ENCODE data around the gene ATXN7.

DNA sequence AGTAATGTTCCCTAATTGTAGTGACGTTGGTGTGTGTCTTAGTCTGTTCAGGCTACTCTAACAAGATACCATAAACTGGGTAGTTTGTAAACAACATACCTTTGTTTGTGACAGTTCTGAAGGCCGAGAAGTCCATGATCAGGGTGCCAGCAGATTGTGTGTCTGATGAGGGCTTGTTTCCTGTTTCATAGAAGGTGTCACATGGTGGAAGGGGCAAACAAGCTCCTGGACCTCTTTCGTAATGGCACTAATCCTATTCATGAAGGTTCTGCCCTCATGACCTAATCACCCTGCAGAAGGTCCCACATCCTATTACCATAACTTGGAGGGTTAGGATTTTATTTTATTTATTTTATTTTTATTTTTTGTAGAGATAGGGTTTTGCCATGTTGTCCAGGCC is 11.1 kb downstream of the ATXN7 start:
- TF ChIP-seq POLR2AphosphoS5 (IDR thresholded peaks at IDR 0.05; ENCODE audit: low read length) = no peak
- TF ChIP-seq, protein P1, sequence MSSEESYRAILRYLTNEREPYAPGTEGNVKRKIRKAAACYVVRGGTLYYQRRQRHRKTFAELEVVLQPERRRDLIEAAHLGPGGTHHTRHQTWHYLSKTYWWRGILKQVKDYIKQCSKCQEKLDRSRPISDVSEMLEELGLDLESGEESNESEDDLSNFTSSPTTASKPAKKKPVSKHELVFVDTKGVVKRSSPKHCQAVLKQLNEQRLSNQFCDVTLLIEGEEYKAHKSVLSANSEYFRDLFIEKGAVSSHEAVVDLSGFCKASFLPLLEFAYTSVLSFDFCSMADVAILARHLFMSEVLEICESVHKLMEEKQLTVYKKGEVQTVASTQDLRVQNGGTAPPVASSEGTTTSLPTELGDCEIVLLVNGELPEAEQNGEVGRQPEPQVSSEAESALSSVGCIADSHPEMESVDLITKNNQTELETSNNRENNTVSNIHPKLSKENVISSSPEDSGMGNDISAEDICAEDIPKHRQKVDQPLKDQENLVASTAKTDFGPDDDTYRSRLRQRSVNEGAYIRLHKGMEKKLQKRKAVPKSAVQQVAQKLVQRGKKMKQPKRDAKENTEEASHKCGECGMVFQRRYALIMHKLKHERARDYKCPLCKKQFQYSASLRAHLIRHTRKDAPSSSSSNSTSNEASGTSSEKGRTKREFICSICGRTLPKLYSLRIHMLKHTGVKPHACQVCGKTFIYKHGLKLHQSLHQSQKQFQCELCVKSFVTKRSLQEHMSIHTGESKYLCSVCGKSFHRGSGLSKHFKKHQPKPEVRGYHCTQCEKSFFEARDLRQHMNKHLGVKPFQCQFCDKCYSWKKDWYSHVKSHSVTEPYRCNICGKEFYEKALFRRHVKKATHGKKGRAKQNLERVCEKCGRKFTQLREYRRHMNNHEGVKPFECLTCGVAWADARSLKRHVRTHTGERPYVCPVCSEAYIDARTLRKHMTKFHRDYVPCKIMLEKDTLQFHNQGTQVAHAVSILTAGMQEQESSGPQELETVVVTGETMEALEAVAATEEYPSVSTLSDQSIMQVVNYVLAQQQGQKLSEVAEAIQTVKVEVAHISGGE (CRISPR knock-in tag; IDR thresholded peaks at IDR 0.05) = no peak
- TF ChIP-seq RCOR1 (conservative IDR thresholded peaks at IDR 0.05; ENCODE audit: low read depth, low read length) = no peak
- TF ChIP-seq, protein P2, sequence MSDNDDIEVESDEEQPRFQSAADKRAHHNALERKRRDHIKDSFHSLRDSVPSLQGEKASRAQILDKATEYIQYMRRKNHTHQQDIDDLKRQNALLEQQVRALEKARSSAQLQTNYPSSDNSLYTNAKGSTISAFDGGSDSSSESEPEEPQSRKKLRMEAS (IDR thresholded peaks at IDR 0.05; ENCODE audit: low read depth, low read length) = no peak
- TF ChIP-seq, protein P3, sequence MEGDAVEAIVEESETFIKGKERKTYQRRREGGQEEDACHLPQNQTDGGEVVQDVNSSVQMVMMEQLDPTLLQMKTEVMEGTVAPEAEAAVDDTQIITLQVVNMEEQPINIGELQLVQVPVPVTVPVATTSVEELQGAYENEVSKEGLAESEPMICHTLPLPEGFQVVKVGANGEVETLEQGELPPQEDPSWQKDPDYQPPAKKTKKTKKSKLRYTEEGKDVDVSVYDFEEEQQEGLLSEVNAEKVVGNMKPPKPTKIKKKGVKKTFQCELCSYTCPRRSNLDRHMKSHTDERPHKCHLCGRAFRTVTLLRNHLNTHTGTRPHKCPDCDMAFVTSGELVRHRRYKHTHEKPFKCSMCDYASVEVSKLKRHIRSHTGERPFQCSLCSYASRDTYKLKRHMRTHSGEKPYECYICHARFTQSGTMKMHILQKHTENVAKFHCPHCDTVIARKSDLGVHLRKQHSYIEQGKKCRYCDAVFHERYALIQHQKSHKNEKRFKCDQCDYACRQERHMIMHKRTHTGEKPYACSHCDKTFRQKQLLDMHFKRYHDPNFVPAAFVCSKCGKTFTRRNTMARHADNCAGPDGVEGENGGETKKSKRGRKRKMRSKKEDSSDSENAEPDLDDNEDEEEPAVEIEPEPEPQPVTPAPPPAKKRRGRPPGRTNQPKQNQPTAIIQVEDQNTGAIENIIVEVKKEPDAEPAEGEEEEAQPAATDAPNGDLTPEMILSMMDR (IDR thresholded peaks at IDR 0.05 in 2 of 3, conservative IDR thresholded peaks at IDR 0.05 in 1 of 3; ENCODE audit: control insufficient read depth in 2 of 3, extremely low read depth in 1 of 3, insufficient read depth in 1 of 3, low read depth in 3 of 3, low read length in 3 of 3) = no peak
- no peak for TF ChIP-seq RELA (IDR thresholded peaks at IDR 0.05; ENCODE audit: borderline replicate concordance, partially characterized antibody)
- no peak for TF ChIP-seq SRF (IDR thresholded peaks at IDR 0.05; ENCODE audit: low read depth in 2 of 2, low read length in 2 of 2)

Data from GM12878 (cell line).